Measurements from ENCODE around the gene SOCS4. TPM values are rescaled to one million over a fixed set of nuclear protein-coding genes. Genes with fewer than 3 reads are reported as not detected.

The SOCS4 gene
- total and polyA plus RNA-seq, 2 of the 13 experiments (the other 11 are each of a cell fraction or from before 2014, with no cell fraction given): 4.0 to 10.0 TPM

GRCh38 chr14:54979039-54979438 lies 48.0 kb upstream of the SOCS4 start:
- H3K4me3 ChIP-seq (replicated peaks in 1 of 3; ENCODE audit: insufficient read depth in 1 of 3, low read depth in 2 of 3, low read length in 3 of 3): no peak overlapping the region
- no peaks in the 10 kb centered on the region for H4K20me1 ChIP-seq (ENCODE audit: insufficient read depth, low read length)
- no peak overlapping the region for H2AFZ ChIP-seq (ENCODE audit: low read length)
- no peaks in the 10 kb centered on the region for H3K79me2 ChIP-seq (ENCODE audit: insufficient read depth, low read length)
- ChIA-PET POLR2A (no interaction called here), CTCF (ENCODE audit: low intra/inter-chr PET ratio, low total read pairs) (no interaction called here)
- no peak for FAIRE-seq
- intact Hi-C loops (cut with micrococcal nuclease; ENCODE audit: unreplicated experiment) (loop anchor here (10.0 kb wide), 1 partner anchor 74 kb away; the partner anchor contains the start of gene GCH1), in situ Hi-C loops (cut with HindIII; ENCODE audit: extremely low pct_ligation_motif_present, low pct_unique_long_range_greater_than_20kb) (no loop called here)
- DNase-seq (ENCODE audit: low spot score): no peak
- H3K36me3 ChIP-seq (replicated peaks in 1 of 2; ENCODE audit: control insufficient read depth in 1 of 2, insufficient read depth in 2 of 2, low read length in 2 of 2): peaks cover 0 to 17% of the 10 kb centered on the region in 2 experiments; a peak in 3 of 5 replicates
- TF ChIP-seq SIN3A (IDR thresholded peaks at IDR 0.05; ENCODE audit: borderline replicate concordance, low read depth, low read length): no peak
- no peak for TF ChIP-seq FOXK2 (IDR thresholded peaks at IDR 0.05)
- no peak for TF ChIP-seq ZNF383 (CRISPR knock-in tag; IDR thresholded peaks at IDR 0.05; ENCODE audit: borderline replicate concordance)
- TF ChIP-seq ZNF776 (CRISPR knock-in tag; IDR thresholded peaks at IDR 0.05): no peak
- TF ChIP-seq DBP (CRISPR knock-in tag; IDR thresholded peaks at IDR 0.05; ENCODE audit: not compliant biosample characterization): no peak
- no peak for TF ChIP-seq UBTF (CRISPR knock-in tag; IDR thresholded peaks at IDR 0.05)
- no peak for TF ChIP-seq ZNF687 (CRISPR knock-in tag; IDR thresholded peaks at IDR 0.05)
- no peak for TF ChIP-seq ZXDC (CRISPR knock-in tag; IDR thresholded peaks at IDR 0.05)
- TF ChIP-seq ZNF552 (CRISPR knock-in tag; IDR thresholded peaks at IDR 0.05; ENCODE audit: borderline replicate concordance): no peak
- no peak for TF ChIP-seq RXRB (CRISPR knock-in tag; IDR thresholded peaks at IDR 0.05; ENCODE audit: borderline replicate concordance)
- TF ChIP-seq ZNF260 (CRISPR knock-in tag; IDR thresholded peaks at IDR 0.05; ENCODE audit: borderline replicate concordance, low read depth): no peak
- no peaks in the 10 kb centered on the region for H3K9me3 ChIP-seq (ENCODE audit: low read length)
- no peaks in the 10 kb centered on the region for H3K27me3 ChIP-seq (ENCODE audit: control insufficient read depth in 1 of 2, insufficient read depth in 2 of 2, low read length in 2 of 2)
- 67% methylated on average over 3 of the region's 3 CpGs for WGBS (ENCODE audit: low lambda C conversion rate)
- ATAC-seq: no peak
- no peak overlapping the region for H3K4me2 ChIP-seq (ENCODE audit: low read depth, low read length)
- H3K4me1 ChIP-seq (ENCODE audit: insufficient read depth, low read length): peaks cover 10% of the 10 kb centered on the region
- BruUV-seq (replicated peaks): no TSS peak
- no peak overlapping the region for H3K27ac ChIP-seq (ENCODE audit: extremely low read length, insufficient read depth, low read length)
- no peak overlapping the region for H3K9ac ChIP-seq (ENCODE audit: insufficient read depth, low read depth, low read length)
